Ovary (tissue), 10 donors: ENCODE data around the gene SEMA6B. TPM values are rescaled to one million over a fixed set of nuclear protein-coding genes. Genes with fewer than 3 reads are reported as not detected.

ENCODE experiments used
- DNase-seq, 5 donors: peaks; one replicate each; pipeline ENCODE4 v3.0.0-alpha.2; 2019 to 2020
- H3K27ac ChIP-seq, 2 donors: fragments of 200-600 bp; one replicate each; pipeline versions ENCODE4 v1.5.1 to v1.8.0; 2019 to 2022
- H3K27me3 ChIP-seq: fragments of 200-600 bp; one replicate; pipeline ENCODE4 v1.8.0; 2022
- H3K36me3 ChIP-seq: fragments of 200-600 bp; sonication (generic); one replicate; pipeline ENCODE4 v1.5.1; 2019
- H3K4me1 ChIP-seq: one replicate; pipeline ENCODE4 v1.8.1; 2013; ENCODE audit warnings: mild to moderate bottlenecking, moderate library complexity; ENCODE audit not compliant: insufficient read depth
- H3K4me3 ChIP-seq: fragments of 200-600 bp; sonication (generic); one replicate; pipeline ENCODE4 v1.5.1; 2017
- H3K9me3 ChIP-seq, 2 donors: fragments of 200-600 bp in 1 of 2; sonication (generic) in 1 of 2; one replicate each; pipeline versions ENCODE4 v1.5.1 to v1.8.1; 2013 to 2019; ENCODE audit warnings: mild to moderate bottlenecking in 1 of 2, moderate library complexity in 1 of 2
- EP300 ChIP-seq: sonication (generic); formaldehyde crosslinking; IDR thresholded peaks from one replicate; pipeline ENCODE4 v1.6.1; 2017; ENCODE audit warnings: antibody characterized with exemption
- POLR2A ChIP-seq: fragments of 450-650 bp; IDR thresholded peaks from one replicate; pipeline ENCODE4 v1.6.1; 2017; ENCODE audit warnings: antibody characterized with exemption, mild to moderate bottlenecking, moderate library complexity
- WGBS, 3 donors: extraction: QIAGEN DNeasy Blood & Tissue Kit in 1 of 3; methylation state at CpG; one replicate each; pipeline versions ENCODE4 v1.1.5 to v1.1.7; 2013 to 2017; 5-methylcytosine and 5-hydroxymethylcytosine counted together
- intact Hi-C, 4 donors: fragments of 100-400 bp; cut with DNase I; formaldehyde crosslinking; loops; one replicate each; pipeline versions ENCODE4 v1.11.0 to v1.15.1; 2022 to 2023
- long read RNA-seq, 3 donors: library from polyadenylated mRNA in 2 of 3; unstranded in 2 of 3; transcript quantifications; one replicate each; pipeline ENCODE4 v2.0.0 and lab custom pipeline, GENCODE V29; 2021 to 2026
- polyA plus RNA-seq, 2 donors: library from polyadenylated mRNA; stranded (reverse); fragments of 200-250 nt in 1 of 2; fragments of 350-450 nt in 1 of 2; fragmentation: Illumina TruSeq in 1 of 2; extraction: RNeasy Lipid Tissue Mini Kit (QIAGEN cat#74804) in 1 of 2; gene quantifications; one replicate each; pipeline ENCODE4 v1.2.3, GENCODE V29; 2013 to 2014
- total RNA-seq, 7 donors: library from RNA; depleted of rRNA in 2 of 7; stranded (reverse); fragments of >200 nt in 2 of 7; fragmentation: NEBNext Ultra II Directional in 3 of 7; extraction: Animal tissue kit (Norgen Biotek cat#: 25700) in 3 of 7; gene quantifications; one replicate each; pipeline versions ENCODE4 v1.1.0 to v1.2.4, GENCODE V29; 2016 to 2023
- TF ChIP-seq, protein P1 (sequence below), 3 donors: fragments of 450-650 bp in 2 of 3; fragments of 200-600 bp in 1 of 3; IDR thresholded peaks; one replicate each; pipeline versions ENCODE4 v1.5.1 to v1.8.0; 2016 to 2022; ENCODE audit warnings: antibody characterized with exemption in 3 of 3, mild to moderate bottlenecking in 1 of 3
- donor health status: DM: no; HTN: no; CAD: no; lungs with moderate emphysema.
- donor health status: DM: no; HTN: no; CAD: no.
- donor health status: Bipolar disorder and iron deficiency.
- donor health status: DM: yes; HTN: yes; CAD: no.
- donor health status: DM: no; HTN: no; CAD: no.
- donor health status: DM: yes; HTN: yes; CAD: no.

SEMA6B gene, protein sequence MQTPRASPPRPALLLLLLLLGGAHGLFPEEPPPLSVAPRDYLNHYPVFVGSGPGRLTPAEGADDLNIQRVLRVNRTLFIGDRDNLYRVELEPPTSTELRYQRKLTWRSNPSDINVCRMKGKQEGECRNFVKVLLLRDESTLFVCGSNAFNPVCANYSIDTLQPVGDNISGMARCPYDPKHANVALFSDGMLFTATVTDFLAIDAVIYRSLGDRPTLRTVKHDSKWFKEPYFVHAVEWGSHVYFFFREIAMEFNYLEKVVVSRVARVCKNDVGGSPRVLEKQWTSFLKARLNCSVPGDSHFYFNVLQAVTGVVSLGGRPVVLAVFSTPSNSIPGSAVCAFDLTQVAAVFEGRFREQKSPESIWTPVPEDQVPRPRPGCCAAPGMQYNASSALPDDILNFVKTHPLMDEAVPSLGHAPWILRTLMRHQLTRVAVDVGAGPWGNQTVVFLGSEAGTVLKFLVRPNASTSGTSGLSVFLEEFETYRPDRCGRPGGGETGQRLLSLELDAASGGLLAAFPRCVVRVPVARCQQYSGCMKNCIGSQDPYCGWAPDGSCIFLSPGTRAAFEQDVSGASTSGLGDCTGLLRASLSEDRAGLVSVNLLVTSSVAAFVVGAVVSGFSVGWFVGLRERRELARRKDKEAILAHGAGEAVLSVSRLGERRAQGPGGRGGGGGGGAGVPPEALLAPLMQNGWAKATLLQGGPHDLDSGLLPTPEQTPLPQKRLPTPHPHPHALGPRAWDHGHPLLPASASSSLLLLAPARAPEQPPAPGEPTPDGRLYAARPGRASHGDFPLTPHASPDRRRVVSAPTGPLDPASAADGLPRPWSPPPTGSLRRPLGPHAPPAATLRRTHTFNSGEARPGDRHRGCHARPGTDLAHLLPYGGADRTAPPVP
- 1 to 10 TPM; 1.3 to 9.7 (median 5.5) TPM for total RNA-seq
- 1 to 10 TPM in 1 of 2 donors, under 1 TPM in 1; 0.77 to 7.6 TPM for polyA plus RNA-seq
- long read RNA-seq, donor 1, partial matches to known transcripts = 1 of 1 reads
- long read RNA-seq, donor 1, other reads (novel, unspliced or antisense) = 0 of 1 reads
- long read RNA-seq, donor 2 = 0 reads
- long read RNA-seq, donor 3, partial matches to known transcripts = 2 of 3 reads
- long read RNA-seq, donor 3, other reads (novel, unspliced or antisense) = 1 of 3 reads

DNA sequence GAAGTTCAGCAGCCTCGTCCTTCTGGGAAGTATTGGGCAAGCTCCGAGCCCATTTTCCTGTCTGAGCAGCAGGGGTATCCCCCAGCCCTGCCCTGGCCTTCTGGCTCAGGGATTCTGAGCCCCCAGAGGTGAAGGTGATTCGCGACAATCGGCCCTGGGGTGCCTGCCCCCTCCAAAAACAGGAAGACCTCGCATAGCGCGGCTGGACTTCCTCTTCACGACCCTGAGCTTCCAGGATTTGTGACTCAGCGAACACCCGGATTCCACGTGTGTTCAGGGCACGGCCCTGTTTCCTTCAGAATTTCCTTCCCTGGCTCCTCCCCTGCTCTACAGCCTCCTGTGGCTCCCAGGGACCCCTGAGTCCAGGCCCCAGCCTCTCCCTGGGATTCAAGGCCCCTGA lies at the start of gene SEMA6B:
TSS of gene SEMA6B (minus strand) at position 116 of the 400 bp plus-strand sequence. CDS start 1,227 bp downstream, outside the sequence.
- H3K4me1 ChIP-seq = no peaks in the 10 kb centered on the region
- H3K27me3 ChIP-seq = no peaks in the 10 kb centered on the region
- H3K4me3 ChIP-seq = peak within 1 kb of the TSS; percentile 2
- DNase-seq = no peak
- 54 to 69% (median 58%) methylated on average over 13 of the region's 13 CpGs for WGBS, 3 donors
- intact Hi-C loops = loop anchor here in 2 of 4 donors (5.0 to 10.0 kb wide), 2 partner anchors 78 to 295 kb away; partner anchors contain the start of gene TNFAIP8L1 (in 1 of the 2)
- no peaks in the 10 kb centered on the region for H3K36me3 ChIP-seq
- H3K27ac ChIP-seq = no peak within 1 kb of the TSS
- no peaks in the 10 kb centered on the region for H3K9me3 ChIP-seq
- TF ChIP-seq POLR2A = no peak
- TF ChIP-seq EP300 = no peak
- TF ChIP-seq, protein P1, sequence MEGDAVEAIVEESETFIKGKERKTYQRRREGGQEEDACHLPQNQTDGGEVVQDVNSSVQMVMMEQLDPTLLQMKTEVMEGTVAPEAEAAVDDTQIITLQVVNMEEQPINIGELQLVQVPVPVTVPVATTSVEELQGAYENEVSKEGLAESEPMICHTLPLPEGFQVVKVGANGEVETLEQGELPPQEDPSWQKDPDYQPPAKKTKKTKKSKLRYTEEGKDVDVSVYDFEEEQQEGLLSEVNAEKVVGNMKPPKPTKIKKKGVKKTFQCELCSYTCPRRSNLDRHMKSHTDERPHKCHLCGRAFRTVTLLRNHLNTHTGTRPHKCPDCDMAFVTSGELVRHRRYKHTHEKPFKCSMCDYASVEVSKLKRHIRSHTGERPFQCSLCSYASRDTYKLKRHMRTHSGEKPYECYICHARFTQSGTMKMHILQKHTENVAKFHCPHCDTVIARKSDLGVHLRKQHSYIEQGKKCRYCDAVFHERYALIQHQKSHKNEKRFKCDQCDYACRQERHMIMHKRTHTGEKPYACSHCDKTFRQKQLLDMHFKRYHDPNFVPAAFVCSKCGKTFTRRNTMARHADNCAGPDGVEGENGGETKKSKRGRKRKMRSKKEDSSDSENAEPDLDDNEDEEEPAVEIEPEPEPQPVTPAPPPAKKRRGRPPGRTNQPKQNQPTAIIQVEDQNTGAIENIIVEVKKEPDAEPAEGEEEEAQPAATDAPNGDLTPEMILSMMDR (IDR thresholded peaks at IDR 0.05) = no peak

DNA sequence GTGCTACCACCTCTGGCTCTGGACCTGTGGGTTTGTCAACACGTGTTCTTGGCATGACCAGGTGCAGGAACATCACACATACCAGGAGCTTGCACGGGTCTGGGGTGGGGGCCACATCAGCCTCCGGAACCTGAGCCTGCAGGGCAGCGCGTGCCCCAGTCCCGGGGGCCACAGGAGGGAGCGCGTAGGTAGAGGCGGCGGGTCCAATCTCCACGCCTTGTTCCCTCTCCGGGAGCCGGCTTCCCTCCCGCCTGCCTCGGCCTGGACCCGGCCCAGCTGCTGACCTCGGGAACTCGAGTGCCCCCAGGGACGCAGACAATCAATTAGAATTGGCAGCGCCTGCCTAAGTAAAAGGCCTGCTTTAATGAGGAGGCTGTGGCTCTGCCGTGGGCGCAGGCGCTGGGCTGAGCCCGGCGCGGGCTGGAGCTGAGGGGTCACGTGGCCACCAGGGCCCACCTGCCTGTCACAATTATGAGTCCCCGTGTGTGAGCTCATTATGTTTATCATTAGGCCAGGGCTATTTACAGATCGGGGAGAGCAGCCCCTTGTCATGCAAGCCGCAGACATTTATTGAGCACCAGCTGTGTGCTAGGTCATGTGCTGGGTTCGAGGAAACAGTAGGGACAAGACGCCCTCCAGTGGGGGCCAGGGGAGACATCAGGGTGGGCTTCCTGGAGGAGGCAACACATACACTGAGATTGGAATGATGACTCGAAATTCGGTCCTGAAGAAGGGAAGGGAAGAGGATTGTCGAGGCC lies 47.6 kb upstream of the SEMA6B start:
- Histone ChIP-seq H3K27ac (no peak overlapping the region), H3K4me3 (no peak overlapping the region), H3K4me1 (peaks cover 3% of the 10 kb centered on the region), H3K36me3 (no peaks in the 10 kb centered on the region), H3K9me3 (no peaks in the 10 kb centered on the region), H3K27me3 (no peaks in the 10 kb centered on the region)
- DNase-seq = peak in 3 of 5 donors; percentile 33 to 72 (median 39)
- WGBS, 3 donors = 8 to 13% (median 10%) methylated on average over 33 to 35 of the region's 35 CpGs
- no peak for TF ChIP-seq EP300
- TF ChIP-seq, protein P1 (IDR thresholded peaks at IDR 0.05) = no peak
- intact Hi-C loops = no loop called here

DNA sequence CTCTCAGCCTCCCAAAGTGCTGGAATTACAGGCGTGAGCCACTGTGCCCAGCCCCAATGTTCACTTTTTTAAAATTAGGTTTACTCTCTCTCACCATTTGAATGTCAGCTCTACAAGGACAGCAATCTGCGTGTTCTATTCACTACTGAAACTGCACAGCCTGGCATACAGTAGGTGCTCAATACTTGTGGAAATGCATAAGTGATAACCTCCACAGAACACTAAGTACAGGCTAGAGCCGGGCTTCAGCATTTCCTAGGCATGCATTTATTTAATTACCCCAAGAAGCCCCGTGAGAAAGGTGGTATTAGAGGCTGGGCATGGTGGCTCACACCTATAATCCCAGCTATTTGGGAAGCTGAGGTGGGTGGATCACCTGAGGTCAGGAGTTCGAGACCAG lies 46.7 kb upstream of the SEMA6B start:
- intact Hi-C loops = no loop called here

More for the DNA sequence above, 46.7 kb upstream of the SEMA6B start:
- Histone ChIP-seq H3K27ac (no peak overlapping the region), H3K9me3 (no peaks in the 10 kb centered on the region), H3K4me3 (no peak overlapping the region), H3K36me3 (no peaks in the 10 kb centered on the region), H3K27me3 (no peaks in the 10 kb centered on the region), H3K4me1 (peaks cover 3% of the 10 kb centered on the region)
- TF ChIP-seq, protein P1 (IDR thresholded peaks at IDR 0.05) = no peak
- TF ChIP-seq POLR2A = no peak
- no peak for TF ChIP-seq EP300
- no peak for DNase-seq
- 69 to 79% (median 70%) methylated on average over 5 of the region's 5 CpGs for WGBS, 3 donors
